ENCODE measurements around the gene CALR3.
"Not testable (repeated sequence)": the region's sequence is repeated elsewhere in the genome, so short reads cannot be mapped to it uniquely, and the experiment has no call there.

CALR3 gene, protein sequence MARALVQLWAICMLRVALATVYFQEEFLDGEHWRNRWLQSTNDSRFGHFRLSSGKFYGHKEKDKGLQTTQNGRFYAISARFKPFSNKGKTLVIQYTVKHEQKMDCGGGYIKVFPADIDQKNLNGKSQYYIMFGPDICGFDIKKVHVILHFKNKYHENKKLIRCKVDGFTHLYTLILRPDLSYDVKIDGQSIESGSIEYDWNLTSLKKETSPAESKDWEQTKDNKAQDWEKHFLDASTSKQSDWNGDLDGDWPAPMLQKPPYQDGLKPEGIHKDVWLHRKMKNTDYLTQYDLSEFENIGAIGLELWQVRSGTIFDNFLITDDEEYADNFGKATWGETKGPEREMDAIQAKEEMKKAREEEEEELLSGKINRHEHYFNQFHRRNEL

DNA sequence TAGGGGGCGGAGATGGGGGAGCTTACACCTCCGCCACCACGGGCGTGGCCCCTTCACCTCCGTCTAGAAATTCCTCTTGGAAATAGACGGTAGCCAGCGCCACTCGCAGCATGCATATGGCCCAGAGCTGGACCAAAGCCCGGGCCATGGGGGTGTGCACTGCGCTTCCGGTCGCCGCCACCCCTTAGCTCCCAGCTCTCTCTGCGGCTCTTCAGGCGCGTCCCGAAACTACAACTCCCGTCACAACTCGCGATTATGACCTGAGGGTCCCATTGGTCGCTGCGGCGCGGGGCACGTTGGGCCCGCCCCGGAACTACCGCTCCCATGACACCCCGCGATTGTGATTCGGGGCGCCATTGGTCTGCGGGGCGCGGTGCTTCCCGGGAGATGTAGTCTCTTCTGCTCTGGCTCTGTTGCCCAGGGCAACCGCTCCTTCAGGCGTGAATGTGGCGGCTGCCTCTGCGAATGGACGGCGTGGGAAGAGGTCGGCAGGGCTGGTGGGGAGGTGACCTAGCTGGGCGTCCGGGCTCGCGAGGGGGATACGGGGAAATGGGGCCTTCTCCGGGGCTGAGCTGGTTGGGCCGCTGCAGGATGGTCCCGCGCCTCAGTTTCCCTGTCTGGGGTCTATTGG lies at the start of gene CALR3, which contains the start of gene C19orf44:
Gene CALR3, minus strand, starts transcription at position 186 of the 631 bp plus-strand sequence. Its CDS starts 38 bp downstream, at position 148.
Gene C19orf44, plus strand, starts transcription at position 413 of the 631 bp plus-strand sequence. CDS start 4,399 bp downstream, outside the sequence.
- DNase-seq (ENCODE audit: low read depth): peak; percentile 94
- TF ChIP-seq, protein P1, sequence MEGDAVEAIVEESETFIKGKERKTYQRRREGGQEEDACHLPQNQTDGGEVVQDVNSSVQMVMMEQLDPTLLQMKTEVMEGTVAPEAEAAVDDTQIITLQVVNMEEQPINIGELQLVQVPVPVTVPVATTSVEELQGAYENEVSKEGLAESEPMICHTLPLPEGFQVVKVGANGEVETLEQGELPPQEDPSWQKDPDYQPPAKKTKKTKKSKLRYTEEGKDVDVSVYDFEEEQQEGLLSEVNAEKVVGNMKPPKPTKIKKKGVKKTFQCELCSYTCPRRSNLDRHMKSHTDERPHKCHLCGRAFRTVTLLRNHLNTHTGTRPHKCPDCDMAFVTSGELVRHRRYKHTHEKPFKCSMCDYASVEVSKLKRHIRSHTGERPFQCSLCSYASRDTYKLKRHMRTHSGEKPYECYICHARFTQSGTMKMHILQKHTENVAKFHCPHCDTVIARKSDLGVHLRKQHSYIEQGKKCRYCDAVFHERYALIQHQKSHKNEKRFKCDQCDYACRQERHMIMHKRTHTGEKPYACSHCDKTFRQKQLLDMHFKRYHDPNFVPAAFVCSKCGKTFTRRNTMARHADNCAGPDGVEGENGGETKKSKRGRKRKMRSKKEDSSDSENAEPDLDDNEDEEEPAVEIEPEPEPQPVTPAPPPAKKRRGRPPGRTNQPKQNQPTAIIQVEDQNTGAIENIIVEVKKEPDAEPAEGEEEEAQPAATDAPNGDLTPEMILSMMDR (IDR thresholded peaks at IDR 0.05; ENCODE audit: control insufficient read depth, extremely low read depth, insufficient read depth): no peak
- H3K4me3 ChIP-seq (ENCODE audit: low read depth, low read length): peak within 1 kb of the TSS; percentile 96

DNA sequence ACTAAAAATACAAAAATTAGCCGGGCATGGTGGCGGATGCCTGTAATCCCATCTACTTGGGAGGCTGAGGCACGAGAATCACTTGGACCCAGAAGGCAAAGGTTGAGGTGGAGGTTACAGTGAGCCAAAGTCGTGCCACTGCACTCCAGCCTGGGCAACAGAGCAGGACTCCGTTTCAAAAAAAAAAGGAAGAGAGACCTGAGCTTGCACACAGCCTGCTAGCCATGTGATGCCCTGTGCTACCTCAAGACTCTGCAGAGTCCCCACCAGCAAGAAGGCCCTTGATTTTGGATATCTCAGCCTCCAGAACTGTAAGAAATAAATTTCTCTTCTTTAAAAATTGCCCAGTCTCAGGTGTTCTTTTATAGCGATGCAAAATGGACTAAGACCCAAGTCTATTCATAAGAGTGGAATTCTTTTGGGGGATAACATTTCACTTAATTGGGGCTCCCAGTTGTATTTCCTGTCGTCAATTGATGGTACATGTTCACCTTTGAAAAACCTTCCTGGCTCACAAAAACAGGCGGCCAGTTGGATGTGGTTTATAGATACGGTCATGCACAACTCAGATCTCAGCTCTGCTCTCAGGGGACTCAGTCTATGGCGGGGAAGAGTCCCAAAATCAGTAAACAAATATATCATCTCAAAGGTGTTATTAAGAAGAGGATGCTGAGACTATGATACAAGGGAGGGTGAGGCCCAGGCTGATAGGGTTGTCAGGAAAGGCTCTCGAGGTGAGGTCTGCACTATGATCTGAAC lies 48.7 kb upstream of the CALR3 start:
- no peak for DNase-seq (ENCODE audit: low read depth)
- no peak overlapping the region for H3K4me3 ChIP-seq (ENCODE audit: low read depth, low read length)
- TF ChIP-seq, protein P1 (IDR thresholded peaks at IDR 0.05; ENCODE audit: control insufficient read depth, extremely low read depth, insufficient read depth): no peak

DNA sequence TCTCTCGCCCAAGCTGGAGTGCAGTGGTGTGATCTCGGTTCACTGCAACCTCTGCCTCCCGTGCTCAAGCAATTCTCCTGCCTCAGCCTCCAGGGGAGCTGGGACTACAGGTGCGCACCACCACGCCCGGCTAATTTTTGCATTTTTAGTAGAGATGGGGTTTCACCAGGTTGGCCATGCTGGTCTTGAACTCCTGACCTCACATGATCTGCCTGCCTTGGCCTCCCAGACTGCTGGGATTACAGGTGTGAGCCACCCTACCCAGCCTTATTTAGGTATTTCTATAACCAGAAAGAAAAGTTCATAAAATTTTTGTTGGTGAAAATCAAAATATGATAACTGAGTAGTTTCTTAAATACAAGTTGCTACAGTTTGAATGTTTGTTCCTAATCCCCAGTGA lies 47.8 kb upstream of the CALR3 start:
- DNase-seq (ENCODE audit: low read depth): not testable (repeated sequence)
- H3K4me3 ChIP-seq (ENCODE audit: low read depth, low read length): peak overlapping the region; percentile 75

DNA sequence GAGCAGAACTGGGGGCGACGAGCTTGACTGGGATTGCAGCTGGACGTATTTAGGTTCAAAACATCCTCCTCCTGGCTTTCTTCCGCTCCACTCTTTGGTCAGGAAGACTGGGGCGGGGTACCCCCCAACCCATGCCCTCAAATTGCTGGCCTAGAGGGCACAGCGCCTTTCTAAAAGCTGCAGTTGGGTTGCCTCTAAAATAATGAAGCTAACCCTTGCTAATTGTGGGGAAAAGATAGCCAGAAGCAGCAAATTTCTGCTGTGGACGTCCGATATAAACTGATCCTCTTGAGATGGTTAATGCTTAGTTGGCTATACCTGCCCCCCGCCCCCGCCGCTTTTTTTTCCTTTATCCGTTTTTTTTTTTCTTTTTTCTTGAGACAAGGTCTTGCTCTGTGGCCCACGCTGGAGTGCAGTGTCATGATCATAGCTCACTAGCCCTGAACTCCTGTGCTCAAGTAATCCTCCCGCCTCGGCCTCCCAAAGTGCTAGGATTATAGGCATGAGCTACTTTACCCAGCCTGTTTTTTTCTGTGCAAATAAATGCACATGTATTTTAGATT lies 47.0 kb upstream of the CALR3 start:
- TF ChIP-seq, protein P1 (IDR thresholded peaks at IDR 0.05; ENCODE audit: control insufficient read depth, extremely low read depth, insufficient read depth): no peak
- peak overlapping the region; percentile 75 for H3K4me3 ChIP-seq (ENCODE audit: low read depth, low read length)
- DNase-seq (ENCODE audit: low read depth): no peak

DNA sequence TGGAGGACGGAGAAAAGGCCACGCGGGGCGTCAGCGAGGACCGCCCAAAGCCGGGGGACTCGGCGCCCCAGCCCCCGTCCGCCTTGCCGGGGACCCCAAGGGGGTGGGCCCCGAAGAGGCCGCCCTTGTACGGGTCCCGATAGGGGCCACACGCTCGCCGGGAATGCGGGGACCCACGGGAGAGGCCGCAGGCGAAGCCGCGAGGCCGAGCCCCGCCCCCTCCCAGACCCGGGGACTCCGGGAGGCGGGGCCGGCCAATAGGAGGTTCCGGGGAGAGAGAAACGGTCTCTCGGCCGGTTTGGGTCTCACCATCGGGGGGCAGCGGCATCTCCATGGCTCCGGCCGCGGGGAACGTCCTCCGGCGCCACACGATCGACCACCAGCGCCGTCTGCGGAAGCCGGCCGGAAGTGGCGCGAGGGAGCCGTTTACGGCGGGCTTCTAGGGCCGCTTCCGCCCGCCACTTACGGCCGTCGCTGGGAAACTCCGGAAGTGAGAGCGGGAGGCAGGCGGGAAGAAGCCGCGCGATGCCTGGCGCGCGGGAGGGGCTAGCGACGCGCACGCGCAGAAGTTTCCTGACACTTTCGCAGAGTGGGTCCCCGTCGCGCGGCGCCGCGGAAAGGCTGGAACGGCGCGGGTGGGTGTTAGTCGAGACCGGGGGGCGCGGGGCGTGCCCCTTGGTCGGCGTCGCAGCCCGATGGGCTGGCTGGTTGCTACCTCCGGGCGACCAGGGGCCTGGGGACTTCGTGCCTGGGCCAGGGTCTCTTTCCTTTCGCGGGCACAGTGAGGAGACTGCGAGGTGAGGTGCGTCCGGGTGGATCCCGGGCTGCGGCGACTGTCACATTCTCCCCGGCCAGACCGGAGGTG lies 46.3 kb upstream of the CALR3 start, which contains the start of gene CHERP:
Gene CHERP, minus strand, starts transcription at position 393 of the 865 bp plus-strand sequence. Its CDS starts 59 bp downstream, at position 334.
- DNase-seq (ENCODE audit: low read depth): peak; percentile 65
- TF ChIP-seq, protein P1 (IDR thresholded peaks at IDR 0.05; ENCODE audit: control insufficient read depth, extremely low read depth, insufficient read depth): no peak
- peak within 1 kb of the TSS; percentile 75 for H3K4me3 ChIP-seq (ENCODE audit: low read depth, low read length)

DNA sequence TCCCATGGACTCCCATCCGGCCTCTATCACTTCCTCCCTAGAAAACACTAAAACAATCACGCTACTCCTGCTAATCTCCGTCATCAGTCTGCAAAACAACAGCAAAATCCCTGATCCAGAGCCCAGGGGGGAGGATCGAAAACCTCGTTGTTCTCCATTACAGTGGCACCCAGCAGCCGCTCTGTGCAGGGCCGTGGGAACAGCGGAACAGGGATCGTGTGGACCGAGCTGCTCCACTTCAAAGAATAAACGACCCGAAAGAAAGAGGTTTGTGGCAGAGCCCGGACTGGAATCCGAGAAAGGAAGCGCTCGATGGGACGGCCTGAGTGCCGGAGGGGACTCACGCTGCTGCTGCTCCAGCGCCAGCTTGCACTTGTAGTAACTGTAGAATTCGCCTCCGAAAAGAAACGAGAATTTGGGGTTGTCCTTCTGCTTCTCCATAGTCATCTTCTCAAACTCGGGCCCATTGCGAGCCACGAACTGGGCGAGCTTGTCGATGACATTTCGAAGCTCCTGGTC lies 45.6 kb upstream of the CALR3 start:
- TF ChIP-seq, protein P1 (IDR thresholded peaks at IDR 0.05; ENCODE audit: control insufficient read depth, extremely low read depth, insufficient read depth): no peak
- DNase-seq (ENCODE audit: low read depth): no peak
- H3K4me3 ChIP-seq (ENCODE audit: low read depth, low read length): peak overlapping the region; percentile 75

All from LNCaP clone FGC (cell line).